ENCODE data around the gene AGPAT4. TPM values are rescaled to one million over a fixed set of nuclear protein-coding genes. Genes with fewer than 3 reads are reported as not detected.

Gene AGPAT4
- polyA plus RNA-seq, 1 donor (not counting 4 experiments of a cell fraction or from before 2014, with no cell fraction given) = 8.4 TPM

DNA sequence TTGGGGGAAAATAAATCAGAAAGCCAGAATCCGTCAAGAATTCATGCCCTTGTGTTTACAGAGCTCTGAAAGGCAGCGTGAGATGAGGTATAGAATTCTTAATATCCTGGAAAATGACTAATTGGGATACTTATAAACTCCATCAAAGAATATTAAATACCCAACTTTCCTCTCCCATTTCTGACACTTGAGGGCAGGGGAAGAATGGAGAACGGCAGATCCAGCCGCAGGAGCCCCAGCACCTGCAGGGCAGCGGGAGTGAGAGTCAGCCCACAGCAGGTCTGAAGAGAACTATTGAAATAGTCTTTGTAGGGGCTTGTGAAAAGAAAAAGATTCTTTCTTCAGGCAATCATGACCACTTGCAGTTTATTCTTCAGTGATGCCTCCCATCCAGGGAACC lies 107.2 kb downstream of the AGPAT4 start:
- H3K27me3 ChIP-seq (ENCODE audit: control insufficient read depth, extremely low read depth, insufficient read depth, low read length) = no peaks in the 10 kb centered on the region
- H3K9ac ChIP-seq (ENCODE audit: control insufficient read depth, extremely low read depth, insufficient read depth, low read length) = no peak overlapping the region
- H2AFZ ChIP-seq (ENCODE audit: control insufficient read depth, low read length) = no peak overlapping the region
- peaks cover 2 to 4% of the 10 kb centered on the region in 2 experiments for H3K36me3 ChIP-seq (ENCODE audit: control insufficient read depth in 2 of 2, extremely low read depth in 1 of 2, insufficient read depth in 2 of 2, low read length in 2 of 2)
- no peak overlapping the region for H3K4me2 ChIP-seq (ENCODE audit: control insufficient read depth, extremely low read depth, insufficient read depth, low read depth, low read length)
- no peaks in the 10 kb centered on the region for H3K79me2 ChIP-seq (ENCODE audit: control insufficient read depth, insufficient read depth, low read length)
- FAIRE-seq (no peak), DNase-seq (ENCODE audit: low read depth, low spot score) (no peak)
- H3K27ac ChIP-seq (ENCODE audit: control insufficient read depth, insufficient read depth, low read length) = no peak overlapping the region
- H3K9me3 ChIP-seq (ENCODE audit: control insufficient read depth, low read depth, low read length) = no peaks in the 10 kb centered on the region
- TF ChIP-seq, protein P1, sequence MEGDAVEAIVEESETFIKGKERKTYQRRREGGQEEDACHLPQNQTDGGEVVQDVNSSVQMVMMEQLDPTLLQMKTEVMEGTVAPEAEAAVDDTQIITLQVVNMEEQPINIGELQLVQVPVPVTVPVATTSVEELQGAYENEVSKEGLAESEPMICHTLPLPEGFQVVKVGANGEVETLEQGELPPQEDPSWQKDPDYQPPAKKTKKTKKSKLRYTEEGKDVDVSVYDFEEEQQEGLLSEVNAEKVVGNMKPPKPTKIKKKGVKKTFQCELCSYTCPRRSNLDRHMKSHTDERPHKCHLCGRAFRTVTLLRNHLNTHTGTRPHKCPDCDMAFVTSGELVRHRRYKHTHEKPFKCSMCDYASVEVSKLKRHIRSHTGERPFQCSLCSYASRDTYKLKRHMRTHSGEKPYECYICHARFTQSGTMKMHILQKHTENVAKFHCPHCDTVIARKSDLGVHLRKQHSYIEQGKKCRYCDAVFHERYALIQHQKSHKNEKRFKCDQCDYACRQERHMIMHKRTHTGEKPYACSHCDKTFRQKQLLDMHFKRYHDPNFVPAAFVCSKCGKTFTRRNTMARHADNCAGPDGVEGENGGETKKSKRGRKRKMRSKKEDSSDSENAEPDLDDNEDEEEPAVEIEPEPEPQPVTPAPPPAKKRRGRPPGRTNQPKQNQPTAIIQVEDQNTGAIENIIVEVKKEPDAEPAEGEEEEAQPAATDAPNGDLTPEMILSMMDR (optimal IDR thresholded peaks at IDR 0.05 in 1 of 3, IDR thresholded peaks at IDR 0.05 in 1 of 3, conservative IDR thresholded peaks at IDR 0.05 in 1 of 3; ENCODE audit: extremely low read depth in 1 of 3, insufficient read depth in 2 of 3, low read length in 3 of 3) = no peak
- TF ChIP-seq EZH2 (IDR thresholded peaks at IDR 0.05; ENCODE audit: low read length) = no peak
- H4K20me1 ChIP-seq (ENCODE audit: control insufficient read depth, extremely low read depth, insufficient read depth, low read length) = no peaks in the 10 kb centered on the region
- dilution Hi-C loops (cut with MboI; ENCODE audit: extremely low pct_ligation_motif_present, low sequenced_read_pairs) = no loop called here
- no peak overlapping the region for H3K4me3 ChIP-seq (ENCODE audit: control insufficient read depth in 2 of 3, extremely low read depth in 1 of 3, insufficient read depth in 2 of 3, low read depth in 1 of 3, low read length in 3 of 3)
- no peaks in the 10 kb centered on the region for H3K9me1 ChIP-seq (ENCODE audit: control insufficient read depth, extremely low read depth, insufficient read depth, low read length)
- H3K4me1 ChIP-seq (ENCODE audit: control insufficient read depth, extremely low read depth, insufficient read depth, low read length) = peaks cover 31% of the 10 kb centered on the region

DNA sequence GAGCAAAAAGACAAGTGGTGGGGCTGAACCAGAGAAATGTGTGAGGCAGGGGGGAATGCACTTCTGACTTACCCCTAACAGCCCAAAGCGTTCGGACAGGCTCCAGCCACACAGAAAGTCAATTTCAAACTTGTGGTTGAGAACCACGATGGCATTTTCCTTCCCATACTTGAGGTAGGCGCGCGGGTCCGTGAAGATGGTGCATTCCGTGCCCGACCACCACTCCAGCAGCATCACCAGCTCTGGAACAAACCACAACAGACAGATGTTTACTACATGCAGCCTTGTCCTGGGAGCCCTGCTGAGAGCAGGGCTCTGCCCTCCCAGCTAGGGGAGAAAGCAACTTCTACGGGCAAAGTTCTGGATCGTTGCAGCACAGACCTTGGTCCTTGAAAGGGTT lies 107.7 kb downstream of the AGPAT4 start:
- Histone ChIP-seq H3K27me3 (ENCODE audit: control insufficient read depth, extremely low read depth, insufficient read depth, low read length) (no peaks in the 10 kb centered on the region), H4K20me1 (ENCODE audit: control insufficient read depth, extremely low read depth, insufficient read depth, low read length) (no peaks in the 10 kb centered on the region), H2AFZ (ENCODE audit: control insufficient read depth, low read length) (no peak overlapping the region), H3K4me2 (ENCODE audit: control insufficient read depth, extremely low read depth, insufficient read depth, low read depth, low read length) (no peak overlapping the region), H3K27ac (ENCODE audit: control insufficient read depth, insufficient read depth, low read length) (no peak overlapping the region), H3K9me3 (ENCODE audit: control insufficient read depth, low read depth, low read length) (no peaks in the 10 kb centered on the region), H3K79me2 (ENCODE audit: control insufficient read depth, insufficient read depth, low read length) (no peaks in the 10 kb centered on the region), H3K36me3 (ENCODE audit: control insufficient read depth in 2 of 2, extremely low read depth in 1 of 2, insufficient read depth in 2 of 2, low read length in 2 of 2) (peaks cover 2 to 4% of the 10 kb centered on the region in 2 experiments), H3K4me1 (ENCODE audit: control insufficient read depth, extremely low read depth, insufficient read depth, low read length) (peaks cover 31% of the 10 kb centered on the region), H3K9me1 (ENCODE audit: control insufficient read depth, extremely low read depth, insufficient read depth, low read length) (no peaks in the 10 kb centered on the region), H3K9ac (ENCODE audit: control insufficient read depth, extremely low read depth, insufficient read depth, low read length) (no peak overlapping the region), H3K4me3 (ENCODE audit: control insufficient read depth in 2 of 3, extremely low read depth in 1 of 3, insufficient read depth in 2 of 3, low read depth in 1 of 3, low read length in 3 of 3) (no peak overlapping the region)
- TF ChIP-seq EZH2 (IDR thresholded peaks at IDR 0.05; ENCODE audit: low read length) = no peak
- TF ChIP-seq, protein P1 (optimal IDR thresholded peaks at IDR 0.05 in 1 of 3, IDR thresholded peaks at IDR 0.05 in 1 of 3, conservative IDR thresholded peaks at IDR 0.05 in 1 of 3; ENCODE audit: extremely low read depth in 1 of 3, insufficient read depth in 2 of 3, low read length in 3 of 3) = no peak
- DNase-seq (ENCODE audit: low read depth, low spot score) (no peak), FAIRE-seq (no peak)
- dilution Hi-C loops (cut with MboI; ENCODE audit: extremely low pct_ligation_motif_present, low sequenced_read_pairs) = no loop called here
